Tongue (tissue), 3 donors: ENCODE data around the gene POLL. TPM values are rescaled to one million over a fixed set of nuclear protein-coding genes. Genes with fewer than 3 reads are reported as not detected.

Experiments
- DNase-seq: peaks from one replicate; pipeline ENCODE4 v3.0.0-alpha.2; 2015
- small RNA-seq: library from RNA; depleted of rRNA; stranded (forward); fragments of <200 nt; gene quantifications from one replicate; pipeline ENCODE3, GENCODE V24; 2014; ENCODE audit warnings: low replicate concordance
- total RNA-seq: library from RNA; depleted of rRNA; stranded (reverse); fragments of >200 nt; gene quantifications from one replicate; pipeline ENCODE4 v1.2.3, GENCODE V29; 2014

POLL gene
- total RNA-seq, 1 donor from 2014 or later = 12.3 TPM

GRCh38 chr10:101560298-101561067 is 27.6 kb downstream of the POLL start:
- no peak for DNase-seq

GRCh38 chr10:101559596-101560297 is 28.3 kb downstream of the POLL start:
- no peak for DNase-seq

GRCh38 chr10:101558671-101559595 is 29.1 kb downstream of the POLL start:
- DNase-seq = no peak

GRCh38 chr10:101558204-101558603 is 29.9 kb downstream of the POLL start:
- DNase-seq = peak; percentile 27

- no peak for DNase-seq
Observed at GRCh38 chr10:101557541-101557940, 30.5 kb downstream of the POLL start.

GRCh38 chr10:101552442-101552841 is 35.6 kb downstream of the POLL start:
- peak; percentile 22 for DNase-seq

GRCh38 chr10:101550965-101551364 is 37.1 kb downstream of the POLL start:
- no peak for DNase-seq

- peak; percentile 19 for DNase-seq
Observed at GRCh38 chr10:101545898-101546297, 42.2 kb downstream of the POLL start.

GRCh38 chr10:101538446-101538845 is 49.6 kb downstream of the POLL start:
- DNase-seq = peak; percentile 51

- peak; percentile 17 for DNase-seq
Observed at GRCh38 chr10:101536800-101537199, 51.3 kb downstream of the POLL start.

- no peak for DNase-seq
Observed at GRCh38 chr10:101535949-101536348, 52.1 kb downstream of the POLL start.

- DNase-seq = peak; percentile 40
Observed at GRCh38 chr10:101529725-101530553, 58.1 kb downstream of the POLL start.

GRCh38 chr10:101529207-101529606 is 58.9 kb downstream of the POLL start:
- DNase-seq = no peak

Small RNA genes within 50 kb of the gene (small RNA-seq; reads per million reads assigned to genes)
- gene MIR3158-1 = not detected
- gene RNU6-1165P = not detected

Other genes starting within 250 kb of the POLL start
- 22.9 TPM for gene BTRC, start 234.1 kb downstream of the POLL start, total RNA-seq
- gene DPCD, start 64 bp upstream of the POLL start, total RNA-seq = 18.1 TPM
- gene FBXW4, start 106.9 kb upstream of the POLL start, total RNA-seq = 71.1 TPM
- not detected for gene FGF8, start 187.9 kb upstream of the POLL start, total RNA-seq
- gene NPM3, start 195.2 kb upstream of the POLL start, total RNA-seq = 34.0 TPM
- gene OGA, start 230.2 kb upstream of the POLL start, total RNA-seq = 191 TPM